Lower leg skin (tissue), 4 donors: ENCODE measurements around the gene GBF1. TPM values are rescaled to one million over a fixed set of nuclear protein-coding genes. Genes with fewer than 3 reads are reported as not detected.

Source experiments
- DNase-seq, 2 donors: peaks; one replicate each; pipeline ENCODE4 v3.0.0-alpha.2; 2019; ENCODE audit warnings: low spot score in 2 of 2
- H3K4me3 ChIP-seq: fragments of 200-600 bp; sonication (generic); 2 replicates; pipeline ENCODE4 v1.5.1; 2017; ENCODE audit warnings: mild to moderate bottlenecking, low read depth; ENCODE audit not compliant: poor library complexity, severe bottlenecking
- POLR2A ChIP-seq, 2 donors: fragments of 450-650 bp; IDR thresholded peaks; one replicate each; pipeline ENCODE4 v1.6.1; 2016 to 2017; ENCODE audit warnings: antibody characterized with exemption in 2 of 2, mild to moderate bottlenecking in 1 of 2, moderate library complexity in 1 of 2
- WGBS, 2 donors: methylation state at CpG; one replicate each; pipeline ENCODE4 v1.1.5; 2018; 5-methylcytosine and 5-hydroxymethylcytosine counted together
- intact Hi-C: fragments of 100-400 bp; cut with DNase I; formaldehyde crosslinking; loops from one replicate; pipeline ENCODE4 v1.15.0; 2023; ENCODE audit warnings: low total_unique reads
- total RNA-seq, 4 donors: library from RNA; depleted of rRNA; stranded (reverse); fragments of >200 nt; gene quantifications; one replicate each; pipeline ENCODE4 v1.1.0, GENCODE V29; 2016
- TF ChIP-seq, protein P1 (sequence below), 3 donors: fragments of 450-650 bp; IDR thresholded peaks; one replicate each; pipeline ENCODE4 v1.5.1; 2016; ENCODE audit warnings: antibody characterized with exemption in 3 of 3, mild to moderate bottlenecking in 3 of 3, moderate library complexity in 2 of 3

The GBF1 gene
- total RNA-seq, 4 donors from 2014 or later = 30.1 to 42.6 (median 39.1) TPM

DNA sequence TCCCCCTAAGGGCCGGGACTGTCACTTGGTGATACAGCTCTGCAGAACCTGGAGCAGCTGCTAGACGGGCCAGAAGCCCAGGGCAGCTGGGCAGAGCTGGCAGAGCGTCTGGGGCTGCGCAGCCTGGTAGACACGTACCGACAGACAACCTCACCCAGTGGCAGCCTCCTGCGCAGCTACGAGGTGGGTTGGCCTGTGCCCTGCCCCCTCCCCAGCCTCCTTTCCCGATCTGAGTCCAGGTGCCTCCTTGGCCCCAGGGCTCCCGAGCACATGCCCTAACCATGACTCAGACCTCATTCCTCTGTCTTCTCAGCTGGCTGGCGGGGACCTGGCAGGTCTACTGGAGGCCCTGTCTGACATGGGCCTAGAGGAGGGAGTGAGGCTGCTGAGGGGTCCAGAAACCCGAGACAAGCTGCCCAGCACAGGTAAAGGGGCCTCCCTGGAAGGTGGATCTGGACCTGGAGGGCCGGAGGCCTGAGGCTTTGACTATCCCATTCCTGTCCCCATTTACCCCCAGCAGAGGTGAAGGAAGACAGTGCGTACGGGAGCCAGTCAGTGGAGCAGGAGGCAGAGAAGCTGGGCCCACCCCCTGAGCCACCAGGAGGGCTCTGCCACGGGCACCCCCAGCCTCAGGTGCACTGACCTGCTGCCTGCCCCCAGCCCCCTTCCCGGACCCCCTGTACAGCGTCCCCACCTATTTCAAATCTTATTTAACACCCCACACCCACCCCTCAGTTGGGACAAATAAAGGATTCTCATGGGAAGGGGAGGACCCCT lies 156.6 kb downstream of the GBF1 start:
- WGBS, 2 donors = 52 to 62% methylated on average over 17 to 18 of the region's 18 CpGs
- TF ChIP-seq POLR2A (IDR thresholded peaks at IDR 0.05) = no peak
- TF ChIP-seq, protein P1, sequence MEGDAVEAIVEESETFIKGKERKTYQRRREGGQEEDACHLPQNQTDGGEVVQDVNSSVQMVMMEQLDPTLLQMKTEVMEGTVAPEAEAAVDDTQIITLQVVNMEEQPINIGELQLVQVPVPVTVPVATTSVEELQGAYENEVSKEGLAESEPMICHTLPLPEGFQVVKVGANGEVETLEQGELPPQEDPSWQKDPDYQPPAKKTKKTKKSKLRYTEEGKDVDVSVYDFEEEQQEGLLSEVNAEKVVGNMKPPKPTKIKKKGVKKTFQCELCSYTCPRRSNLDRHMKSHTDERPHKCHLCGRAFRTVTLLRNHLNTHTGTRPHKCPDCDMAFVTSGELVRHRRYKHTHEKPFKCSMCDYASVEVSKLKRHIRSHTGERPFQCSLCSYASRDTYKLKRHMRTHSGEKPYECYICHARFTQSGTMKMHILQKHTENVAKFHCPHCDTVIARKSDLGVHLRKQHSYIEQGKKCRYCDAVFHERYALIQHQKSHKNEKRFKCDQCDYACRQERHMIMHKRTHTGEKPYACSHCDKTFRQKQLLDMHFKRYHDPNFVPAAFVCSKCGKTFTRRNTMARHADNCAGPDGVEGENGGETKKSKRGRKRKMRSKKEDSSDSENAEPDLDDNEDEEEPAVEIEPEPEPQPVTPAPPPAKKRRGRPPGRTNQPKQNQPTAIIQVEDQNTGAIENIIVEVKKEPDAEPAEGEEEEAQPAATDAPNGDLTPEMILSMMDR (IDR thresholded peaks at IDR 0.05) = no peak
- intact Hi-C loops = no loop called here
- no peak for DNase-seq
- H3K4me3 ChIP-seq = no peak overlapping the region

DNA sequence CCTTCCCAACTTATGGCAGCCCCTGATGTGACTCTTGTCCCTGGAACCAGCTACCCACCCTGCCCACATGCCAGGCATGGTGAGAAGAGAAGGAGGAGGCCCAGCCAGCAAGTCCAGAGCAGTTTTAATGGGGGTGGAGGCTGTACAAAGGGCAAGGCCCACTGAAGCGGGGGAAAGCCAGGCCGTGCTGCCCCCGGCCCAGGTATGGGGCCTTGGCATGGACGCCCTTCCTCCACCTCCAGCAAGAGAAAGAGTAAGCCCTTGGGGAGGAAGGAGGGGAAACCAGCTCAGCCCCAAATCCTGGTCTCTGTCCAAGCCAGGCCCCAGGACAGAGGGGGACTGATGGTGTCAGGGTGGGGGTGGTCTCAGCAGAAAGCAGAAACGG lies 157.2 kb downstream of the GBF1 start:
- TF ChIP-seq, protein P1 (IDR thresholded peaks at IDR 0.05) = no peak
- no peak for TF ChIP-seq POLR2A (IDR thresholded peaks at IDR 0.05)
- intact Hi-C loops = no loop called here
- H3K4me3 ChIP-seq = no peak overlapping the region
- 72 to 87% methylated on average over 5 of the region's 5 CpGs for WGBS, 2 donors
- no peak for DNase-seq

DNA sequence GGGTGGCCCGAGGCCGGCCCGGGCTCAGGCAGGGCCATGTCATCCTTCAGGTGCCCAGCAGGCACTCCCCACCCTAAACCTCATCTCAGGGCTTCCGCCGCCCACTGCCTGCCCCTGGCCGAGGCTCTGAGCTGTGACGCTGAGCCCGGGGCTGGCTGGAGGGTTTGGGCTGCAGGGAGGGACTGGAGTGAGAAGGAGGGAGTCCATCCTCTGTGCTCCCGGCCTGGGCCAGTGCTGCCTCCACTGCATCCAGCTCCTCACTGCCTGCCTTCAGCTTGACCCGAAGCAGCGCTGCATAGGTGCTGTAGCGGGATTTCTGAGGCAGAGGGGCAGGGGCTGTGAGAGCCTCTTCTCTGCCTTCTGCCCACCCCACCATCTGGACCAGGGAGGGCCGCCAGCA lies 157.8 kb downstream of the GBF1 start:
- no peak overlapping the region for H3K4me3 ChIP-seq
- intact Hi-C loops = no loop called here
- no peak for DNase-seq
- no peak for TF ChIP-seq POLR2A (IDR thresholded peaks at IDR 0.05)
- TF ChIP-seq, protein P1 (IDR thresholded peaks at IDR 0.05) = no peak
- WGBS, 2 donors = 80 to 94% methylated on average over 7 to 9 of the region's 13 CpGs

DNA sequence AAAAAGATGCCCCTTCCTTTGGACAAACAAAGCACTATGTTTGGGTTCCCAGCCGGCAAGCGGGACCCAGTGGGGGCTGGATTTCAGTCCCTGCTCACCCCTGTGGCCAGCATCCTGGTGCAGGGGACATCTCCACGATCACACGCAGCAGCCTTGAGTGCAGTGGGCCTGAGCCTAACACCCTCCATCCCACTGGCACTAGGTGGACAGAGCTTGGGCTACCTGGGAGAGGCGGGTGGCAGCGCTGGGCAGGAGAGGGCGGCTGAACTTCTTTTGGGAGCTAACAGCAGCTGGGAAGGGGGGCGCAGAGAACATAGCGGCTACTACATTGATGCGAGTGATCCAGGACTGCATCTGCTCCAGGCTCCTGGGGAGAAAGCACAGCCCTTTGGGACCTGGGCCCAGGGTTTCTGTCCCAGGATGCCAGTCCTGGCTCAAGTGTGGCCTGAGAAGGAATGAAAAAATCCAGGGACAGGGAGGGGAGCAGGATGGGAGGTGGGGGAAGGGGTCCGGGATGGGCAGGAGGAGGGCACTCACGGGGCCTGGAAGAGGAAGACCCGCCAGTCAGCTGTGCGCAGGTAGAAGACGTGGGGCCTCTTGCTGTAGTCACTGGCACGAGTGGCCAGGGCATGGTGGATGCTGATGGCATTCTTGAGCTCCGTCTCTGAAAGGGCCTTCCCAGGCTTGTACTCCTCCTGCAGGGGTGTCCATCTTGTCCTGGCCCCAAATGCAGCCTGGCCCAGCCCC lies 159.2 kb downstream of the GBF1 start:
- no peak overlapping the region for H3K4me3 ChIP-seq
- no peak for TF ChIP-seq POLR2A (IDR thresholded peaks at IDR 0.05)
- TF ChIP-seq, protein P1 (IDR thresholded peaks at IDR 0.05) = no peak
- WGBS, 2 donors = 77 to 91% methylated on average over 17 of the region's 17 CpGs
- intact Hi-C loops = no loop called here
- DNase-seq = no peak

DNA sequence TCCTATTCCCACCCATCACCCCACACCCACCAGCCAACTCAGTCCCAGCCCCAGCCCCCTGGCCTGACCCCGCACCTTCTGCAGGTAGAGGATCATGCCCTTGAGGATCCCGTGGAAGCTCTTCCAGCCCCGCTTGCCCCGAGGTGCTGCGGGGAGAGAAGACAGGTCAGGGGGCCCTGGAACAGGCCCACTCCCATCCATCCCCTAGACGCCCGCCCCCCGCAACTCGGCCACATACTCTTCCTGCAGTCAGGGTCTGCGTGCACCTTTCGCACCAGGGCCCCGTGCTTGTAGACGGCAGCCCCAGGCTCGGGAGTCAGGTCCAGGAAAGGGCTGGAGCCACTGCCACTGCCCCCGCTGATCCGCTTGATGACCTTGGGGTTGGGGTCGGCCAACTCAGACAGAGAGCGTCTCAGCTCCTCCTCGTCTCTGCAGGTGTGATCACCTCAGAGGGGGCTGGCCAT lies 159.8 kb downstream of the GBF1 start:
- no peak for DNase-seq
- WGBS, 2 donors = 77 to 83% methylated on average over 17 to 18 of the region's 19 CpGs
- intact Hi-C loops = no loop called here
- TF ChIP-seq POLR2A (IDR thresholded peaks at IDR 0.05) = no peak
- TF ChIP-seq, protein P1 (IDR thresholded peaks at IDR 0.05) = no peak
- no peak overlapping the region for H3K4me3 ChIP-seq
